Heart left ventricle (tissue), 13 donors: Measurements from ENCODE around the gene C12orf57.

ENCODE experiments used
- POLR2A ChIP-seq, 2 donors: fragments of 450-650 bp; IDR thresholded peaks; one replicate each; pipeline ENCODE4 v1.6.1; 2017; ENCODE audit warnings: antibody characterized with exemption in 2 of 2, mild to moderate bottlenecking in 2 of 2, moderate library complexity in 2 of 2
- TF ChIP-seq, protein P1 (sequence below), 12 donors: fragments of 200-600 bp; sonication (generic) in 4 of 12; IDR thresholded peaks; one replicate each; pipeline versions ENCODE4 v1.5.0 to v1.8.0; 2018 to 2022; ENCODE audit warnings: antibody characterized with exemption in 12 of 12, mild to moderate bottlenecking in 5 of 12
- donor health status: ischemic (EF 13 %, LVEDD 7.1; RV severe dilation, severe dysfunction).
- donor health status: DM: no; HTN: yes; CAD: no.
- donor health status: DM: no; HTN: no; CAD: no.
- donor health status: ischemic (EF 25% LVEDD 6.9; RV normal size, moderate dysfunction).
- donor health status: ischemic (EF 25% LVEDD 5.7; RV mildly dilated, moderate dysfunction).
- donor health status: ischemic (EF 35%, LVEDD 5.7; RV mildly dilated, moderate dysfunction).
- donor health status: nonischemic (EF 11% LVEDD 7.7; RV severe dilation, severe dysfunction).
- donor health status: DM: yes; HTN: yes; CAD: no.
- donor health status: PGD.
- donor health status: ischemic (EF 29% LVEDD 5.4; RV normal size, mild dysfunction).
- donor health status: nonischemic (EF 23%, LVEDD 6.1; RV moderate dilation, normal function).

DNA sequence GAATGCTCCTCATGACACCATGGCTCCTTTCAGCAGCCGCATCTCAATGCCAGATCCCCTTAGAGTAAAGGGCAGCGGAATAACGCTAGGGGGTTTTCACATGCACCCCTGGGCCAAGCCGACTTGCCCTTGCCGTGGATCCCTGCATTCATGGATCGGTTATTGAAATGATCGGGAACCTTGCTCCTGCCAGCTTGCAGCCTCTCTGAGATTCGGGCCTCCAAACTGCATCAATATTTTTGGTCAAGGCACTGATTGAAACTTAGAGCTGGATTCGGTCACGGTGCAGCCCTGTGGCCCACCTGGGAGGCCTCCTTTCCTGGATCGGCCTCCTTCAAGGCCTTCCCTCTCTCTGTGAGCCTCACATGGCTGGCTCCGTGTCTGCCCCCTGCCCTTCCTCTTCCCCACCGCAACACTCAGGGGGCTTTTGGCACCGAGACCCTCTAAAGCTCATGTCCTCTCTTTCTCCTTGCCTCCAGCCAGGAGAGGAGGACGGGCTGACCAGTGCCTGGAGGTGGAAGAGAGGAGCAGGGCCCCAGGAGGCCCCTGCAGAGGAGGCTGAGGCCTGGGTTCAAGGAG is 9.1 kb downstream of the C12orf57 start:
- TF ChIP-seq, protein P1, sequence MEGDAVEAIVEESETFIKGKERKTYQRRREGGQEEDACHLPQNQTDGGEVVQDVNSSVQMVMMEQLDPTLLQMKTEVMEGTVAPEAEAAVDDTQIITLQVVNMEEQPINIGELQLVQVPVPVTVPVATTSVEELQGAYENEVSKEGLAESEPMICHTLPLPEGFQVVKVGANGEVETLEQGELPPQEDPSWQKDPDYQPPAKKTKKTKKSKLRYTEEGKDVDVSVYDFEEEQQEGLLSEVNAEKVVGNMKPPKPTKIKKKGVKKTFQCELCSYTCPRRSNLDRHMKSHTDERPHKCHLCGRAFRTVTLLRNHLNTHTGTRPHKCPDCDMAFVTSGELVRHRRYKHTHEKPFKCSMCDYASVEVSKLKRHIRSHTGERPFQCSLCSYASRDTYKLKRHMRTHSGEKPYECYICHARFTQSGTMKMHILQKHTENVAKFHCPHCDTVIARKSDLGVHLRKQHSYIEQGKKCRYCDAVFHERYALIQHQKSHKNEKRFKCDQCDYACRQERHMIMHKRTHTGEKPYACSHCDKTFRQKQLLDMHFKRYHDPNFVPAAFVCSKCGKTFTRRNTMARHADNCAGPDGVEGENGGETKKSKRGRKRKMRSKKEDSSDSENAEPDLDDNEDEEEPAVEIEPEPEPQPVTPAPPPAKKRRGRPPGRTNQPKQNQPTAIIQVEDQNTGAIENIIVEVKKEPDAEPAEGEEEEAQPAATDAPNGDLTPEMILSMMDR (IDR thresholded peaks at IDR 0.05): no peak
- TF ChIP-seq POLR2A (IDR thresholded peaks at IDR 0.05): no peak
